A549 (cell line): ENCODE measurements around the gene MYO1D. TPM values are rescaled to one million over a fixed set of nuclear protein-coding genes. Genes with fewer than 3 reads are reported as not detected.

Experiments used
- ATAC-seq, 2 experiments: fragments of 200-7000 bp in 1 of 2; fragments of >200 bp in 1 of 2; cut with Nextera tagmentation in 1 of 2; cut with Tn5 transposase in 1 of 2; 3 replicates each; pipeline versions ENCODE4 v1.8.0 to v1.9.1; 2018 to 2020; ENCODE audit warnings: mild to moderate bottlenecking in 1 of 2, moderate library complexity in 1 of 2
- CTCF ChIA-PET: fragments of 300-600 bp; sonication (Branson Sonifier 250); formaldehyde crosslinking; extraction: SDS; loops from one replicate; lab custom pipeline; 2021; ENCODE audit warnings: antibody characterized with exemption, inconsistent platforms; lab: Yijun Ruan, JAX
- POLR2A ChIA-PET: fragments of 350-600 bp; formaldehyde crosslinking; extraction: SDS; loops from one replicate; lab custom pipeline; 2021; ENCODE audit warnings: antibody characterized with exemption, inconsistent platforms; lab: Yijun Ruan, JAX
- DNase-seq, 2 experiments: peaks; one replicate each; pipeline versions ENCODE4 v3.0.0 to v3.0.0-alpha.2; 2011 to 2016; ENCODE audit warnings: low read depth in 1 of 2, low spot score in 1 of 2
- FAIRE-seq: peaks from 2 replicates; lab custom pipeline; 2011; peaks lifted over from hg19 to GRCh38; lab: Jason Lieb, UNC
- H3K27ac ChIP-seq, 2 experiments: fragments of >200 bp; sonication (Bioruptor Twin); formaldehyde crosslinking; 3 replicates each; pipeline ENCODE4 v1.5.1; 2016 to 2017
- H3K4me1 ChIP-seq: fragments of >200 bp; sonication (Bioruptor Twin); formaldehyde crosslinking; 3 replicates; pipeline ENCODE4 v1.6.1; 2016
- H3K4me2 ChIP-seq: fragments of >200 bp; sonication (Bioruptor Twin); formaldehyde crosslinking; 3 replicates; pipeline ENCODE4 v1.6.1; 2016
- H3K4me3 ChIP-seq: fragments of >200 bp; sonication (Bioruptor Twin); formaldehyde crosslinking; 3 replicates; pipeline ENCODE4 v1.5.1; 2016
- H3K9me3 ChIP-seq: fragments of >200 bp; sonication (Bioruptor Twin); formaldehyde crosslinking; 3 replicates; pipeline ENCODE4 v1.6.1; 2016
- BCL3 ChIP-seq: fragments of >200 bp; sonication (Bioruptor Twin); formaldehyde crosslinking; IDR thresholded peaks from 3 replicates; pipeline ENCODE4 v1.6.1; 2016
- BHLHE40 ChIP-seq: IDR thresholded peaks from 2 replicates; pipeline ENCODE4 v1.6.1; 2012; ENCODE audit warnings: low read depth, low read length, inconsistent platforms
- CBX2 ChIP-seq: fragments of 200-600 bp; sonication (generic); IDR thresholded peaks from 2 replicates; pipeline ENCODE4 v1.6.1; 2016; ENCODE audit warnings: low read depth, mild to moderate bottlenecking, borderline replicate concordance
- CHD4 ChIP-seq: fragments of 200-600 bp; sonication (generic); IDR thresholded peaks from 2 replicates; pipeline ENCODE4 v1.6.1; 2016; ENCODE audit warnings: antibody characterized with exemption, mild to moderate bottlenecking, borderline replicate concordance
- CTCF ChIP-seq: fragments of >200 bp; sonication (Bioruptor Twin); formaldehyde crosslinking; IDR thresholded peaks from 3 replicates; pipeline ENCODE4 v1.5.1; 2016
- EP300 ChIP-seq, 2 experiments: fragments of >200 bp; sonication (Bioruptor Twin); formaldehyde crosslinking; IDR thresholded peaks; 2 replicates in 1 of 2; 3 replicates in 1 of 2; pipeline ENCODE4 v1.6.1; 2016 to 2017
- FOSB ChIP-seq: fragments of 250-450 bp; sonication (Bioruptor Pico); IDR thresholded peaks from 2 replicates; pipeline ENCODE4 v1.5.0; 2020; ENCODE audit warnings: mild to moderate bottlenecking, moderate library complexity
- FOSL2 ChIP-seq, 2 experiments: fragments of 450-650 bp in 1 of 2; fragments of >200 bp in 1 of 2; sonication (Bioruptor Twin) in 1 of 2; formaldehyde crosslinking; IDR thresholded peaks; 2 replicates each; pipeline versions ENCODE4 v1.5.0 to v1.6.1; 2016 to 2020; ENCODE audit warnings: mild to moderate bottlenecking in 1 of 2, moderate library complexity in 1 of 2
- HDAC2 ChIP-seq: fragments of 200-600 bp; sonication (generic); IDR thresholded peaks from 2 replicates; pipeline ENCODE4 v1.6.1; 2016
- HOXA7 ChIP-seq: fragments of 250-450 bp; sonication (Bioruptor Pico); IDR thresholded peaks from 2 replicates; pipeline ENCODE4 v1.5.0; 2020; ENCODE audit warnings: mild to moderate bottlenecking, moderate library complexity
- HOXB13 ChIP-seq: fragments of 250-450 bp; sonication (Bioruptor Pico); IDR thresholded peaks from 2 replicates; pipeline ENCODE4 v1.5.0; 2020; ENCODE audit warnings: low read depth, mild to moderate bottlenecking, moderate library complexity
- JUNB ChIP-seq: fragments of >200 bp; sonication (Bioruptor Twin); formaldehyde crosslinking; IDR thresholded peaks from 2 replicates; pipeline ENCODE4 v1.6.1; 2016
- KDM5A ChIP-seq: fragments of 200-600 bp; sonication (generic); IDR thresholded peaks from 2 replicates; pipeline ENCODE4 v1.6.1; 2016; ENCODE audit warnings: antibody characterized with exemption, mild to moderate bottlenecking
- MAX ChIP-seq: IDR thresholded peaks from 2 replicates; pipeline ENCODE4 v1.6.1; 2012
- MYC ChIP-seq: IDR thresholded peaks from 2 replicates; pipeline ENCODE4 v1.6.1; 2012; ENCODE audit warnings: mild to moderate bottlenecking, inconsistent platforms, low read length, improper control_type of control experiment, borderline replicate concordance
- REST ChIP-seq: fragments of 200-600 bp; sonication (generic); IDR thresholded peaks from 2 replicates; pipeline ENCODE4 v1.6.1; 2016; ENCODE audit warnings: antibody characterized with exemption, mild to moderate bottlenecking, moderate library complexity
- RNF2 ChIP-seq: fragments of 200-600 bp; sonication (generic); IDR thresholded peaks from 2 replicates; pipeline ENCODE4 v1.6.1; 2016; ENCODE audit warnings: low read depth, mild to moderate bottlenecking, antibody characterized with exemption, moderate library complexity, borderline replicate concordance
- SMC3 ChIP-seq: fragments of >200 bp; sonication (Bioruptor Twin); formaldehyde crosslinking; IDR thresholded peaks from 3 replicates; pipeline ENCODE4 v1.6.1; 2018; ENCODE audit warnings: inconsistent platforms
- ZFP36 ChIP-seq: fragments of 450-650 bp; IDR thresholded peaks from 2 replicates; pipeline ENCODE4 v1.6.1; 2014; ENCODE audit warnings: borderline replicate concordance; ENCODE audit not compliant: partially characterized antibody
- ZNF302 ChIP-seq: fragments of 250-450 bp; sonication (Bioruptor Pico); IDR thresholded peaks from 2 replicates; pipeline ENCODE4 v1.9.0; 2021; ENCODE audit warnings: inconsistent platforms, mild to moderate bottlenecking, moderate library complexity
- WGBS: methylation state at CpG from one replicate; pipeline ENCODE4 v1.1.6; 2017; ENCODE audit errors: missing lambda C conversion rate; 5-methylcytosine and 5-hydroxymethylcytosine counted together
- polyA plus RNA-seq, 4 experiments: library from polyadenylated mRNA; depleted of rRNA in 3 of 4; stranded (reverse); fragments of >200 nt; fragmentation: RNase III in 1 of 4; extraction: RNeasy Plus Mini Kit Qiagen cat#74134 plus additional on column Dnase treatment in 1 of 4; gene quantifications; 2 replicates in 3 of 4; 3 replicates in 1 of 4; pipeline ENCODE4 v1.2.3, GENCODE V29; 2011 to 2017

The MYO1D gene
- polyA plus RNA-seq, 2 of the 4 experiments (the other 2 are of a cell fraction), result 2.8 to 4.2 TPM

- CTCF ChIA-PET, result interaction anchor here (8.6 to 8.8 kb wide), 2 partner anchors 13 to 20 kb away, joined by 138 to 298 read pairs; partner anchors contain the start of genes CDK5R1 and PSMD11
- Histone ChIP-seq H3K4me3 (no peak overlapping the region), H3K4me1 (0 out of 3 replicates have a peak, but pooled peaks cover 3% of the 10 kb centered on the region), H3K4me2 (no peak overlapping the region)
- no peak for ATAC-seq
- TF ChIP-seq RNF2 (no peak), REST (no peak), BCL3 (no peak), JUNB (no peak), BHLHE40 (no peak), MYC (no peak), HOXB13 (CRISPR knock-in tag) (no peak), FOSL2 (IDR thresholded peaks at IDR 0.05) (no peak), FOSL2 (CRISPR knock-in tag; IDR thresholded peaks at IDR 0.05) (no peak), SMC3 (no peak), CHD4 (no peak), FOSB (CRISPR knock-in tag) (no peak), HDAC2 (no peak), CBX2 (no peak), CTCF (no peak), KDM5A (no peak)
- TF ChIP-seq, all 56 proteins: peak for 0
- POLR2A ChIA-PET, result no interaction called here
- Histone ChIP-seq H3K9me3 (no peaks in the 10 kb centered on the region), H3K27ac (no peak overlapping the region)
- DNase-seq, result no peak
- WGBS, result 94% methylated on average over 4 of the region's 4 CpGs
- no peak for FAIRE-seq
These were observed 416.9 kb downstream of the MYO1D start for GRCh38 chr17:32460054-32460453.

GRCh38 chr17:32458371-32458770, 418.6 kb downstream of the MYO1D start:
- TF ChIP-seq EP300 (IDR thresholded peaks at IDR 0.05) (no peak), JUNB (no peak), HOXA7 (no peak), MAX (no peak), ZNF302 (no peak), HDAC2 (no peak), ZFP36 (no peak)
- no peak overlapping the region for H3K4me3 ChIP-seq
- POLR2A ChIA-PET, result no interaction called here
- H3K4me1 ChIP-seq, result 0 out of 3 replicates have a peak, but pooled peaks cover 3% of the 10 kb centered on the region
- CTCF ChIA-PET, result interaction anchor here (3.3 kb wide), 1 partner anchor 14 kb away, joined by 21 read pairs; the partner anchor contains the start of gene PSMD11
- H3K4me2 ChIP-seq, result no peak overlapping the region
- FAIRE-seq (no peak), DNase-seq (no peak), ATAC-seq (no peak)
- H3K27ac ChIP-seq, result no peak overlapping the region
- H3K9me3 ChIP-seq, result no peaks in the 10 kb centered on the region
